GM12801 (cell line): Measurements from ENCODE around the gene ANK3.

Source experiments
- TF ChIP-seq, protein P1 (sequence below): IDR thresholded peaks from one replicate; pipeline ENCODE4 v1.5.1; 2011; ENCODE audit warnings: control low read depth; ENCODE audit not compliant: insufficient read length; ENCODE audit errors: extremely low read depth

The ANK3 gene

DNA sequence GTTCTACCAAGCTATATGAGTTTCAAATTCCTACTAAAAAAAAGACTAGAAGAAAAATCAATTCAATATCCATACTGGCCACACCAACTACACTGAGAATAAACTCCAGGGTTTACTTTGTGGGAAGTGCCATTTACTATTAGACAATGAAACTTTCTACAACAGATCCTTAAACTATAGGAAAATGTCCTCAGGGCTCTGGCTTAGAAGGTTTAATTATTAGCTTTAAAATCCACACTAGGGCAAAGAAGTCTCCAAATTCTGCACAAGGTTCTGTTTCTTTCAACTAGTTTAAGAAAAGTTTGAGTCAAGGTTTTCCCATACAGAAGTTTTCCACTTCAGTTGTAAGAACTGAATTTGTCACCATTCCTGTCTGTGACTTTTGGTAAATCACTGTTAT lies 251.6 kb downstream of the ANK3 start:
- TF ChIP-seq, protein P1, sequence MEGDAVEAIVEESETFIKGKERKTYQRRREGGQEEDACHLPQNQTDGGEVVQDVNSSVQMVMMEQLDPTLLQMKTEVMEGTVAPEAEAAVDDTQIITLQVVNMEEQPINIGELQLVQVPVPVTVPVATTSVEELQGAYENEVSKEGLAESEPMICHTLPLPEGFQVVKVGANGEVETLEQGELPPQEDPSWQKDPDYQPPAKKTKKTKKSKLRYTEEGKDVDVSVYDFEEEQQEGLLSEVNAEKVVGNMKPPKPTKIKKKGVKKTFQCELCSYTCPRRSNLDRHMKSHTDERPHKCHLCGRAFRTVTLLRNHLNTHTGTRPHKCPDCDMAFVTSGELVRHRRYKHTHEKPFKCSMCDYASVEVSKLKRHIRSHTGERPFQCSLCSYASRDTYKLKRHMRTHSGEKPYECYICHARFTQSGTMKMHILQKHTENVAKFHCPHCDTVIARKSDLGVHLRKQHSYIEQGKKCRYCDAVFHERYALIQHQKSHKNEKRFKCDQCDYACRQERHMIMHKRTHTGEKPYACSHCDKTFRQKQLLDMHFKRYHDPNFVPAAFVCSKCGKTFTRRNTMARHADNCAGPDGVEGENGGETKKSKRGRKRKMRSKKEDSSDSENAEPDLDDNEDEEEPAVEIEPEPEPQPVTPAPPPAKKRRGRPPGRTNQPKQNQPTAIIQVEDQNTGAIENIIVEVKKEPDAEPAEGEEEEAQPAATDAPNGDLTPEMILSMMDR, result no peak

GRCh38 chr10:60137292-60137992 lies 252.2 kb downstream of the ANK3 start:
- TF ChIP-seq, protein P1, result no peak

DNA sequence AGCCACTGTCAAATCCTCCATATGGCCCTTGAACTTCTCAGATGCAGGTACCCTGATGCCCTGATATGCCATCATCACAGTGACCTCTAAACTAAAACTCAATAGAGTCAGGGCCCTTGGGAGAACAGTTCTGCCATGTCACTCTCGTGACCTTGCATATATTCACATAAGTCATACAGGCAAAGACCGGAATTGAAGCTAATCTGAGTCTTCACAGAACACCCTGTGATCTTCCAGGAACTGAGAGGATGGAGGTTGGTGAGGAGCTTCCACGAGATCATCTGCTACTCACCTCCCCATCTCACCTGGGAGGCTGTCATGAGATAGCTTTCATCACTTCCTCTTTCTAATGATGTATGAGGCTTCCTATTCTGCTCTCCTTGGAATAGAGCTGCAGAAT lies 254.7 kb downstream of the ANK3 start:
- TF ChIP-seq, protein P1, result no peak

DNA sequence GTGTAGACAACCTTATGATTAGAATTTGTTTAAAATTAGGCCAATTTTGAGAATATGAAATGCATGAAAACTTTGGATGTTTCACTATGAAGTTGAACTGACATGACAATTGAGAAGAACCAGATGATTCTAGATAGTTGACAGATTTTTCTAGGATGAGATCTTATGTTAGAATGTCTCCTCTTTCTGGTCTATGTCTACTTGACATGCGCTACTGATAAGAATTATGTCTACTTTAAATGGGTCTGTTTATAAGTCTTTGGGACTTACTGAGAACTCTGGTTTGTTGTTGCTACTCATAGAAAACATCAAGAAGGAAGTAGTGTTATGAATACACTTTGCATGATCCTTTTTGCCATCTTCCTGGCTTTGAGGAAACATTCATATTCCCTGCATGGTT lies 255.1 kb downstream of the ANK3 start:
- TF ChIP-seq, protein P1, result no peak

DNA sequence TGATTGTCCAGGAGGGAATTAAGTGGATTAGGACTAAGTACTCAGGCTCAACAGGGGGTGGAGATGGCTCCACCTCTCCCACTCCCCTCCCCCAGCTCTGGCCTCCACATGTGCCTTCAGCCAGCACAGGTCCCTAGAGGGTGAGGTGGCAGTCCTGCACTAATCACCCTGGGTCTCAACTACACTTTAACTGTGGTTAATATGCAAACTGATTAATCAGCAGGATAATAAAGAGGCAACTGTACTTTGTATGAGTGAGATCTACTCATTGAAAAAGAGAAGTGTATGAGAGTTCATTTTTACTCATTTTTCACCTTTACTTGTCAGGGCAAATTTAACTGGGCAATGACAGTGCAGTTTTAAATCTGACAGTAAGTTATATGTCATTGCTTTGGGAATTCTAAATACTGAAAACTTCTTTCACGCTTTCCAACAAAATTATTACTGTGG lies 259.5 kb downstream of the ANK3 start:
- TF ChIP-seq, protein P1, result no peak

- TF ChIP-seq, protein P1, result no peak
Observed at GRCh38 chr10:60125895-60126294, 263.8 kb downstream of the ANK3 start.

DNA sequence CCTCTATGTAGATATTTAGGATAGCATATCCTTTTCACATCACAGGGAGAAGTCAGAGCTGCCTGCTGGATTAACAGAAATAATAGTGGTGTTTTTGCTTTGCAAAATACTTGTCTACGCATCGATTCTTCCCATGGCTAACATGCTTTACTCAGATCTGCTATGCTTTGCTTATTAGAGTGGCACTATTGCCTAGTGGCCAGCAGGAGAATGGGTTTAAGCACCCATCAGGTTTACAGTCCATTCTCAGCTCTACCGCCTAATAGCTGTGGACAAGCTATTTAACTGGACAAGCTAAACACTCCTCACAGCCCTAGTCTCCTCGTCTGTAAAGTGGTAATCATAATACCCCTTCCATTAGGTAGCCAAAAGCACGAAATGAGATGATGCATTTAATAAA lies 265.1 kb downstream of the ANK3 start:
- TF ChIP-seq, protein P1, result no peak
